Heart left ventricle (tissue), 16 donors: ENCODE results near the gene ERCC6L2. TPM values are rescaled to one million over a fixed set of nuclear protein-coding genes. Genes with fewer than 3 reads are reported as not detected.

Source experiments
- ATAC-seq, 4 donors: fragments of 200-7000 bp; cut with Tn5 transposase; one replicate each; pipeline ENCODE4 v1.9.1; 2020 to 2022; ENCODE audit warnings: moderate library complexity in 4 of 4, mild to moderate bottlenecking in 3 of 4, moderate number of reproducible peaks in 1 of 4
- DNase-seq, 5 donors: peaks; one replicate each; pipeline ENCODE4 v3.0.0-alpha.2; 2020
- H3K27ac ChIP-seq, 12 donors: fragments of 200-600 bp; sonication (generic) in 4 of 12; one replicate each; pipeline versions ENCODE4 v1.5.0 to v1.8.0; 2016 to 2022; ENCODE audit warnings: mild to moderate bottlenecking in 2 of 12
- H3K27me3 ChIP-seq, 9 donors: fragments of 200-600 bp; sonication (generic) in 2 of 9; one replicate each; pipeline versions ENCODE4 v1.5.1 to v1.8.0; 2016 to 2022; ENCODE audit warnings: mild to moderate bottlenecking in 3 of 9
- H3K36me3 ChIP-seq, 9 donors: fragments of 200-600 bp; sonication (generic) in 2 of 9; one replicate each; pipeline versions ENCODE4 v1.5.0 to v1.8.0; 2018 to 2022; ENCODE audit warnings: mild to moderate bottlenecking in 2 of 9
- H3K4me1 ChIP-seq, 12 donors: fragments of 200-600 bp; sonication (generic) in 4 of 12; one replicate each; pipeline versions ENCODE4 v1.5.0 to v1.8.0; 2016 to 2022; ENCODE audit warnings: mild to moderate bottlenecking in 3 of 12
- H3K4me3 ChIP-seq, 12 donors: fragments of 200-600 bp; sonication (generic) in 4 of 12; one replicate each; pipeline versions ENCODE4 v1.5.0 to v1.8.0; 2017 to 2022; ENCODE audit warnings: mild to moderate bottlenecking in 9 of 12, moderate library complexity in 4 of 12
- H3K9me3 ChIP-seq, 12 donors: fragments of 200-600 bp; sonication (generic) in 4 of 12; one replicate each; pipeline versions ENCODE4 v1.5.0 to v1.8.0; 2016 to 2022; ENCODE audit warnings: mild to moderate bottlenecking in 1 of 12
- POLR2A ChIP-seq, 2 donors: fragments of 450-650 bp; IDR thresholded peaks; one replicate each; pipeline ENCODE4 v1.6.1; 2017; ENCODE audit warnings: antibody characterized with exemption in 2 of 2, mild to moderate bottlenecking in 2 of 2, moderate library complexity in 2 of 2
- whole genome bisulfite sequencing, 4 donors: extraction: QIAGEN DNeasy Blood & Tissue Kit in 2 of 4; methylation state at CpG; one replicate each; pipeline versions ENCODE4 v1.1.5 to v1.1.7; 2013 to 2018; 5-methylcytosine and 5-hydroxymethylcytosine counted together
- intact Hi-C, 10 donors: fragments of 100-400 bp; cut with DNase I; formaldehyde crosslinking; loops; one replicate each; pipeline versions ENCODE4 v1.11.1 to v1.14.2; 2022
- polyA plus RNA-seq, 2 donors: library from polyadenylated mRNA; stranded (reverse); fragments of 200-250 nt; gene quantifications; one replicate each; pipeline ENCODE4 v1.2.3, GENCODE V29; 2013
- total RNA-seq, 9 donors: library from RNA; depleted of rRNA in 2 of 9; stranded (reverse); fragments of >200 nt in 2 of 9; fragmentation: NEBNext Ultra II Directional in 3 of 9; extraction: Animal tissue kit (Norgen Biotek cat#: 25700) in 3 of 9; gene quantifications; one replicate each; pipeline versions ENCODE4 v1.1.0 to v1.2.4, GENCODE V29; 2016 to 2023
- TF ChIP-seq, protein P1 (sequence below), 12 donors: fragments of 200-600 bp; sonication (generic) in 4 of 12; IDR thresholded peaks; one replicate each; pipeline versions ENCODE4 v1.5.0 to v1.8.0; 2018 to 2022; ENCODE audit warnings: antibody characterized with exemption in 12 of 12, mild to moderate bottlenecking in 5 of 12
- donor health status: ischemic (EF 13 %, LVEDD 7.1; RV severe dilation, severe dysfunction).
- donor health status: healthy with polysubstance abuse.
- donor health status: DM: no; HTN: yes; CAD: no.
- donor health status: DM: no; HTN: no; CAD: no.
- donor health status: ischemic (EF 25% LVEDD 6.9; RV normal size, moderate dysfunction).
- donor health status: ischemic (EF 25% LVEDD 5.7; RV mildly dilated, moderate dysfunction).
- donor health status: healthy.
- donor health status: DM: yes; HTN: yes; CAD: no.
- donor health status: ischemic (EF 35%, LVEDD 5.7; RV mildly dilated, moderate dysfunction).
- donor health status: nonischemic (EF 11% LVEDD 7.7; RV severe dilation, severe dysfunction).
- donor health status: DM: yes; HTN: yes; CAD: no.
- donor health status: PGD.
- donor health status: ischemic (EF 29% LVEDD 5.4; RV normal size, mild dysfunction).
- donor health status: nonischemic (EF 23%, LVEDD 6.1; RV moderate dilation, normal function).

Gene ERCC6L2
- total and polyA plus RNA-seq, 11 donors, result 4.0 to 46.8 (median 27.4) TPM

DNA sequence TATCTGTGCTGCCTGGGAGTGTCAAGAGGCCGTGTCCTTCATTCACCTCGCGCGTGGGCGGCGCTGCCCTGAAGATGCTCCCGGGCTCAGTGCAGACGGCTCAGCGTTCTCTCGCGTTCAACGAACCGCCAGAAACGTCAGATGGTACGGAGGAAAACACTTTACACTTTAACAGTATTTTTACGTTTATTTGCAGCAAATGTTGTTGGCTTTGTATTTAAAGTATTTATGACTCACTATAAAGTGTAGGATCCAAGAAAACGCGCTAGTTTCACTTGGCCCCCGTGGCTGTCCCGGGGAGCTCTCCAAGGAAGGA lies 544 bp upstream of the ERCC6L2 start:
- H3K27me3 ChIP-seq, result no peaks in the 10 kb centered on the region
- peak overlapping the region in 2 of 12 donors; percentile 62 to 78 for H3K4me3 ChIP-seq
- H3K9me3 ChIP-seq, result peaks cover 0 to 5% (median 0%) of the 10 kb centered on the region in 12 donors
- ATAC-seq (peak; percentile 52 to 63 (median 60)), DNase-seq (peak; percentile 54 to 80 (median 72))
- intact Hi-C loops, result loop anchor here (2.0 to 10.0 kb wide), 7 partner anchors 148 to 560 kb away; partner anchors contain the start of genes PTCH1 (in 2 of the 10) and FANCC (in 1 of the 10)
- WGBS, 4 donors, result 0 to 1% (median 0%) methylated on average over 20 of the region's 20 CpGs
- H3K36me3 ChIP-seq, result peaks cover 0 to 15% (median 0%) of the 10 kb centered on the region in 9 donors
- TF ChIP-seq, protein P1, sequence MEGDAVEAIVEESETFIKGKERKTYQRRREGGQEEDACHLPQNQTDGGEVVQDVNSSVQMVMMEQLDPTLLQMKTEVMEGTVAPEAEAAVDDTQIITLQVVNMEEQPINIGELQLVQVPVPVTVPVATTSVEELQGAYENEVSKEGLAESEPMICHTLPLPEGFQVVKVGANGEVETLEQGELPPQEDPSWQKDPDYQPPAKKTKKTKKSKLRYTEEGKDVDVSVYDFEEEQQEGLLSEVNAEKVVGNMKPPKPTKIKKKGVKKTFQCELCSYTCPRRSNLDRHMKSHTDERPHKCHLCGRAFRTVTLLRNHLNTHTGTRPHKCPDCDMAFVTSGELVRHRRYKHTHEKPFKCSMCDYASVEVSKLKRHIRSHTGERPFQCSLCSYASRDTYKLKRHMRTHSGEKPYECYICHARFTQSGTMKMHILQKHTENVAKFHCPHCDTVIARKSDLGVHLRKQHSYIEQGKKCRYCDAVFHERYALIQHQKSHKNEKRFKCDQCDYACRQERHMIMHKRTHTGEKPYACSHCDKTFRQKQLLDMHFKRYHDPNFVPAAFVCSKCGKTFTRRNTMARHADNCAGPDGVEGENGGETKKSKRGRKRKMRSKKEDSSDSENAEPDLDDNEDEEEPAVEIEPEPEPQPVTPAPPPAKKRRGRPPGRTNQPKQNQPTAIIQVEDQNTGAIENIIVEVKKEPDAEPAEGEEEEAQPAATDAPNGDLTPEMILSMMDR (IDR thresholded peaks at IDR 0.05), result no peak
- no peak for TF ChIP-seq POLR2A (IDR thresholded peaks at IDR 0.05)
- H3K4me1 ChIP-seq, result peaks cover 0 to 22% (median 18%) of the 10 kb centered on the region in 12 donors
- peak overlapping the region in 4 of 12 donors; percentile 98 to 100 (median 99) for H3K27ac ChIP-seq

DNA sequence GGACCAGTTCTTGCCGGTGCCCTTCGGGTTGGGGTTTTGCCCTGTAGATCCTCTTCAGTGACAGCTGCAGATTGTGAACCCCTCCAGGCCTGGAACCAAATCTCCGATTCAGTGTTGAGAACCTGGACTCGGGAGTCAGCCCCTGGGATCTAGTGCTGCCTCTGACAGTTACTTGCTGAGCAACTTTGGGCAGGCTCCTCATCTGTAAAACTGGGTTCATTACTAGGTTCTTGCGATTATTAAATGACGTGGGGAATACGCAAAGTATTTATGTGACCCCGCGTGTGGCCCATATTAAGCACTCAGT lies 600 bp downstream of the ERCC6L2 start:
- 1 to 2% (median 2%) methylated on average over 7 to 9 of the region's 9 CpGs for WGBS, 4 donors
- TF ChIP-seq, protein P1 (IDR thresholded peaks at IDR 0.05), result no peak
- no peak for TF ChIP-seq POLR2A (IDR thresholded peaks at IDR 0.05)
- Histone ChIP-seq H3K36me3 (peaks cover 0 to 18% (median 4%) of the 10 kb centered on the region in 9 donors), H3K9me3 (no peaks in the 10 kb centered on the region), H3K4me3 (peak overlapping the region in 2 of 12 donors; percentile 62 to 78), H3K27ac (peak overlapping the region in 4 of 12 donors; percentile 98 to 100 (median 99)), H3K4me1 (peaks cover 0 to 32% (median 20%) of the 10 kb centered on the region in 12 donors), H3K27me3 (no peaks in the 10 kb centered on the region)
- intact Hi-C loops, result loop anchor here in 9 of 10 donors (5.0 to 10.0 kb wide), 5 partner anchors 149 to 561 kb away; partner anchors contain the start of genes PTCH1 (in 2 of the 9) and FANCC (in 1 of the 9)
- peak in 1 of 4 donors; percentile 7 for ATAC-seq
- no peak for DNase-seq

DNA sequence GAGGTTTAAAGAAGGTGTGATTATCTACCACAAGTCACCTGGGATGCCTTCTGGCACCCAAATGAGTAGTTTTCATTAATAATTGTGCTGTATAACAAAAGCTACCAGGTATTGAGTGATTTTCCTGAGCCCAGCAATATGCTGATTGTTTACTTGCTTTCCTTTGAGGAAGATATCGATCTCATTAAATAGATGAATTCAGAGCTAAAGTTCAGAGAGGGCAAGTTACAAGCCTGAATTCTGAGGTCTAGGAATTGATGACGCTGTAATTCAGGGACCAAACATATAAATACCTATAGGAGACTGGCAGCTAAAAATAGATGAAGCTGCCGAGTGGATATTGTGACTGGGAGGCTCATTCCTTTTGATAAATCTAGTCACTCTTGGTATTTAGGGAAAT lies 1.1 kb downstream of the ERCC6L2 start:
- Histone ChIP-seq H3K27ac (peak overlapping the region in 3 of 12 donors; percentile 98 to 100 (median 98)), H3K27me3 (no peaks in the 10 kb centered on the region), H3K4me1 (peaks cover 0 to 32% (median 20%) of the 10 kb centered on the region in 12 donors), H3K36me3 (peaks cover 0 to 18% (median 9%) of the 10 kb centered on the region in 9 donors), H3K4me3 (peak overlapping the region in 2 of 12 donors; percentile 62 to 78), H3K9me3 (no peaks in the 10 kb centered on the region)
- no peak for ATAC-seq
- no peak for DNase-seq
- intact Hi-C loops, result loop anchor here in 9 of 10 donors (5.0 to 10.0 kb wide), 5 partner anchors 149 to 562 kb away; partner anchors contain the start of genes PTCH1 (in 2 of the 9) and FANCC (in 1 of the 9)
- no peak for TF ChIP-seq POLR2A (IDR thresholded peaks at IDR 0.05)
- TF ChIP-seq, protein P1 (IDR thresholded peaks at IDR 0.05), result no peak
- WGBS, 4 donors, result 25 to 46% (median 30%) methylated on average over 3 of the region's 3 CpGs

DNA sequence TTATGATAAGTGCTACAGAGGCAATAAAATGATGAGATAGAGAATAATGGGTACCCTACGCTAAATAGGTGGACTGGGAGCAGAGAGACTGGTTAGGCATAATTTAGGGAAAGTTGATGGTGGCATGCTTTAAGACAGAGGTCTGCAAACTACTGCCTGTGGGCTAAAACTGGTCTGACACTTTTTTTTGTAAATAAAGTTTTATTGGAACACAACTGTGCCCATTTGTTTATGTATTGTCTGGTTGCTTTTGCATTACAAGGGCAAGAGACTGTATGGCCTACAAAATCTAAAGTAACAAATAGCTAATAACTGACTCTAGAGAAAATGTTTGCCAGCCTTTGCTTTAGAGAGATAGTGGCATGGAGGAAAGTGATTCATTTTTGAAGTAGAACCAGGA lies 2.5 kb downstream of the ERCC6L2 start:
- intact Hi-C loops, result loop anchor here in 9 of 10 donors (5.0 to 10.0 kb wide), 5 partner anchors 151 to 563 kb away; partner anchors contain the start of genes PTCH1 (in 2 of the 9) and FANCC (in 1 of the 9)
- ATAC-seq (no peak), DNase-seq (no peak)
- Histone ChIP-seq H3K27me3 (no peaks in the 10 kb centered on the region), H3K4me3 (no peak overlapping the region), H3K36me3 (peaks cover 0 to 22% (median 13%) of the 10 kb centered on the region in 9 donors), H3K4me1 (peaks cover 0 to 32% (median 22%) of the 10 kb centered on the region in 12 donors), H3K27ac (no peak overlapping the region), H3K9me3 (no peaks in the 10 kb centered on the region)
- 97 to 100% (median 99%) methylated on average over 1 of the region's 1 CpG for WGBS, 4 donors
- TF ChIP-seq POLR2A (IDR thresholded peaks at IDR 0.05), result no peak
- TF ChIP-seq, protein P1 (IDR thresholded peaks at IDR 0.05), result no peak
